Calu3 (cell line): ENCODE measurements around the gene EHBP1. TPM values are rescaled to one million over a fixed set of nuclear protein-coding genes. Genes with fewer than 3 reads are reported as not detected.
"Not testable (repeated sequence)": the region's sequence is repeated elsewhere in the genome, so short reads cannot be mapped to it uniquely, and the experiment has no call there.

Experiments
- BruUV-seq: library from RNA; stranded (reverse); fragments of 400-500 nt; replicated peaks from 2 replicates; lab custom pipeline; 2021; lab: Mats Ljungman, UMichigan
- CTCF ChIA-PET: fragments of 300-600 bp; sonication (Branson Sonifier 250); formaldehyde crosslinking; loops from one replicate; lab custom pipeline; 2022; ENCODE audit warnings: antibody characterized with exemption; lab: Charles Lee
- DNase-seq: peaks from one replicate; pipeline ENCODE4 v3.0.0; 2022
- H3K27ac Mint-ChIP-seq: one replicate; pipeline ENCODE4 v1.8.0; 2022; ENCODE audit warnings: mixed read lengths; ENCODE audit not compliant: unreplicated experiment
- H3K27me3 Mint-ChIP-seq: one replicate; pipeline ENCODE4 v1.8.0; 2022; ENCODE audit warnings: mixed read lengths; ENCODE audit not compliant: unreplicated experiment
- H3K36me3 Mint-ChIP-seq: one replicate; pipeline ENCODE4 v1.8.0; 2022; ENCODE audit warnings: mild to moderate bottlenecking, moderate library complexity, mixed read lengths; ENCODE audit not compliant: insufficient read depth, unreplicated experiment
- H3K4me1 Mint-ChIP-seq: one replicate; pipeline ENCODE4 v1.8.0; 2022; ENCODE audit warnings: mild to moderate bottlenecking, low read depth, mixed read lengths; ENCODE audit not compliant: unreplicated experiment
- H3K4me3 Mint-ChIP-seq: one replicate; pipeline ENCODE4 v1.8.0; 2022; ENCODE audit warnings: mild to moderate bottlenecking, low read depth, moderate library complexity, mixed read lengths; ENCODE audit not compliant: unreplicated experiment
- H3K9me3 Mint-ChIP-seq: one replicate; pipeline ENCODE4 v1.8.0; 2022; ENCODE audit warnings: low read depth, mixed read lengths; ENCODE audit not compliant: unreplicated experiment
- intact Hi-C: fragments of 100-400 bp; cut with micrococcal nuclease; formaldehyde crosslinking; loops from one replicate; pipeline ENCODE4 v1.10.0; 2022; ENCODE audit not compliant: unreplicated experiment
- total RNA-seq: library from RNA; stranded (reverse); gene quantifications from 2 replicates; pipeline ENCODE4 v1.2.3, GENCODE V29; 2022
- TF ChIP-seq, protein P1 (sequence below): fragments of 200-600 bp; IDR thresholded peaks from one replicate; pipeline ENCODE4 v1.8.0; 2022; ENCODE audit warnings: antibody characterized with exemption; ENCODE audit not compliant: unreplicated experiment

EHBP1 gene
- total RNA-seq, 1 experiment from 2014 or later, result 82.9 TPM

DNA sequence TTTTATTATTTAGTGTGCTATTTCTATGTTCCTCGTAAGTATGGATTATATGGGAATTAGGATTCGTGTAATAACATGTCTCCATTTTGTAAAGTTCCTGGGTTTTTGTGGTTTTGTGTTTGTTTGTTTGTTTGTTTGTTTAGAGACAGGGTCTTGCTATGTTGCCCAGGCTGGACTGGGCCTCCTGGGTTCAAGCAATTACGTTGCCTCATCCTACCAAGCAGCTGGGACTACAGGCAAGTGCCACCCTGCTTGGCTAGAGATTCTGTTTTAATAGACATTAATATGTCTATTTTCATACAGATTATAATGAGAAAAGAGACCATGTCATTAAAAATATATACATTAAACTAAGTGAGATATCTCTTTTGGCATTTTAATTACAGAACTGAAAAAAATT lies 309.9 kb downstream of the EHBP1 start:
- intact Hi-C loops, result no loop called here
- CTCF ChIA-PET, result no interaction called here
- no peaks in the 10 kb centered on the region for H3K9me3 Mint-ChIP-seq
- H3K4me1 Mint-ChIP-seq, result no peaks in the 10 kb centered on the region
- TF ChIP-seq, protein P1, sequence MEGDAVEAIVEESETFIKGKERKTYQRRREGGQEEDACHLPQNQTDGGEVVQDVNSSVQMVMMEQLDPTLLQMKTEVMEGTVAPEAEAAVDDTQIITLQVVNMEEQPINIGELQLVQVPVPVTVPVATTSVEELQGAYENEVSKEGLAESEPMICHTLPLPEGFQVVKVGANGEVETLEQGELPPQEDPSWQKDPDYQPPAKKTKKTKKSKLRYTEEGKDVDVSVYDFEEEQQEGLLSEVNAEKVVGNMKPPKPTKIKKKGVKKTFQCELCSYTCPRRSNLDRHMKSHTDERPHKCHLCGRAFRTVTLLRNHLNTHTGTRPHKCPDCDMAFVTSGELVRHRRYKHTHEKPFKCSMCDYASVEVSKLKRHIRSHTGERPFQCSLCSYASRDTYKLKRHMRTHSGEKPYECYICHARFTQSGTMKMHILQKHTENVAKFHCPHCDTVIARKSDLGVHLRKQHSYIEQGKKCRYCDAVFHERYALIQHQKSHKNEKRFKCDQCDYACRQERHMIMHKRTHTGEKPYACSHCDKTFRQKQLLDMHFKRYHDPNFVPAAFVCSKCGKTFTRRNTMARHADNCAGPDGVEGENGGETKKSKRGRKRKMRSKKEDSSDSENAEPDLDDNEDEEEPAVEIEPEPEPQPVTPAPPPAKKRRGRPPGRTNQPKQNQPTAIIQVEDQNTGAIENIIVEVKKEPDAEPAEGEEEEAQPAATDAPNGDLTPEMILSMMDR, result no peak
- DNase-seq, result no peak
- H3K27ac Mint-ChIP-seq, result no peak overlapping the region
- peaks cover 12% of the 10 kb centered on the region for H3K36me3 Mint-ChIP-seq
- BruUV-seq, result no TSS peak
- no peak overlapping the region for H3K4me3 Mint-ChIP-seq
- H3K27me3 Mint-ChIP-seq, result no peaks in the 10 kb centered on the region

DNA sequence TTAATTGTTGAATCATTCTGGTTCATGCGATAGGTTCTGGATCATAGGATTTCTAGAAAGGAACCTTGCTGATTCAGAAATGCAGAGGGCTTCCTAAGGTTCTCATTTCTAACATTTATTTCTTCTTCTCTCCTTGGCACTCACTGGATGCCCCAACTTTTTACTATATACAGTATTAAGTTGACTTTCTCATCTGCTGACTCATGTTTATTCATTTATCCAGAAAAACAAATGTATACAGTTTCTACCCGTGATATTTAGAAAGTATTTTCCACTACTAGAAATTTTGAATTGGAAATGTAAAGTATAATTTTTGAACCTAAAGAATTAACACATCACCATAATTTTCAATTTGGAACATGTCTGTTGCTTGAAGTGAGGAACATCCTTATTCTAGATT lies 312.9 kb downstream of the EHBP1 start:
- Mint-ChIP-seq H3K36me3 (peaks cover 18% of the 10 kb centered on the region), H3K9me3 (no peaks in the 10 kb centered on the region), H3K27me3 (no peaks in the 10 kb centered on the region), H3K27ac (no peak overlapping the region), H3K4me1 (no peaks in the 10 kb centered on the region), H3K4me3 (no peak overlapping the region)
- CTCF ChIA-PET, result no interaction called here
- TF ChIP-seq, protein P1, result no peak
- DNase-seq, result no peak
- BruUV-seq, result no TSS peak
- intact Hi-C loops, result no loop called here

DNA sequence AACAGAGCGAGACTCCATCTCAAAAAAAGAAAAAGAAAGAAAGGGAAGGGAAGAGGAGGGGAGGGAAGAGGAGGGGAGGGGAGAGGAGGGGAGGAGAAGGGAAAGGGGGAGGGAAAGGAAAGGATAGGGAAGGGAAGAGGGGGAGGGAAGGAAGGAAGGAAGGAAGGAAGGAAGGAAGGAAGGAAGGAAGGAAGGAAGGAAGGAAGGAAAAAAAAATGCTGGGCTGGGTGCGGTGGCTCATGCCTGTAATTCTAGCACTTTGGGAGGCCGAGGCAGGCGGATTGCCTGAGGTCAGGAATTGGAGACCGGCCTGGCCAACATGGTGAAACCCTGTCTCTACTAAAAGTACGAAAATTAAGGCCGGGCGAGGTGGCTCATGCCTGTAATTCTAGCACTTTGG lies 314.2 kb downstream of the EHBP1 start:
- H3K27me3 Mint-ChIP-seq, H3K4me1 Mint-ChIP-seq, H3K27ac Mint-ChIP-seq, H3K4me3 Mint-ChIP-seq, BruUV-seq, DNase-seq, intact Hi-C loops, H3K9me3 Mint-ChIP-seq, CTCF ChIA-PET: not testable (repeated sequence)
- H3K36me3 Mint-ChIP-seq, result peaks cover 18% of the 10 kb centered on the region

DNA sequence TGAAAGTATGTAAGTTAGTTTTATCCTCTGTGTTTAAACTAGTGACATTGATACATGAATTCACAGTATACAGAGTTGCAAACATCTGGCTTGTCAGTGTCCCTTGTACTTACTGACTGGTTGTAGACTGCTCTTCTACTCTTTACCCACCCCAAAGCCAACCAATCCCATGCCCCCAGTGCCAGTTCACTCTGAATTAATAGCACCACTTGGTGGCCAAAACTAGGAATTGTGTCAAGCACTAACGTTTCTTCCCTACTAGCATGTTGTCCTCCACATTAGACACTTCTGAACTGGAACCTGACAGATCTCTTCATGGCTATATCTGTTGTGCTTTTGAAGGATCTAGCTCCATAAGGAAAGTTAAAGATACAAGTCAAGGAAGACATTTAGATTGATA lies 317.9 kb downstream of the EHBP1 start:
- BruUV-seq, result no TSS peak
- intact Hi-C loops, result loop anchor here (1.0 kb wide), 1 partner anchor 236 kb away; no protein-coding TSS in a partner anchor
- peaks cover 10% of the 10 kb centered on the region for H3K36me3 Mint-ChIP-seq
- DNase-seq, result peak; percentile 39
- no peaks in the 10 kb centered on the region for H3K4me1 Mint-ChIP-seq
- CTCF ChIA-PET, result no interaction called here
- H3K27me3 Mint-ChIP-seq, result no peaks in the 10 kb centered on the region
- no peak overlapping the region for H3K4me3 Mint-ChIP-seq
- no peaks in the 10 kb centered on the region for H3K9me3 Mint-ChIP-seq
- TF ChIP-seq, protein P1, result peak; percentile 31
- H3K27ac Mint-ChIP-seq, result no peak overlapping the region

DNA sequence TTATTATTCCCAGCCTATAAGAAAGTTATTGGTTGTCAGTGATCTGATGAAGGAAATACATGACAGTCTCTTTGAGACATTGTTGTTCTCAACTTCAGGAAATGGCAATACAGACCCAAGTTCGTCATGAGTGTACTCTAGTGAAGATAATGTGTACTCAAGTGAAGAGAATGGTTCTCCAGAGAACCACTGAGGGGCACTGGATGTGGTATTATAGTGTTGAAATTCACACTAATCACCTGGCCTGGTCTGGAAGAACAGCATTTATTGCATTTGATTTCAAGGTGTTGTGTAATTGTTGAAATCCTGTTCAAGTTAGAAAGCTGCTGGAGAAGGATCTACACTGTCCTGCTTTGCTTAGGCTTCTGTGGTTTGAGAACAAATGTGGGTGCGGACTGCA lies 321.7 kb downstream of the EHBP1 start:
- CTCF ChIA-PET, result no interaction called here
- Mint-ChIP-seq H3K27me3 (no peaks in the 10 kb centered on the region), H3K36me3 (peaks cover 3% of the 10 kb centered on the region), H3K4me1 (no peaks in the 10 kb centered on the region), H3K27ac (no peak overlapping the region), H3K9me3 (no peaks in the 10 kb centered on the region), H3K4me3 (no peak overlapping the region)
- TF ChIP-seq, protein P1, result no peak
- no peak for DNase-seq
- BruUV-seq, result no TSS peak
- intact Hi-C loops, result no loop called here
